Naive B cell (primary cell): Measurements from ENCODE around the gene PANK1. TPM values are rescaled to one million over a fixed set of nuclear protein-coding genes. Genes with fewer than 3 reads are reported as not detected.
"Not testable (repeated sequence)": the region's sequence is repeated elsewhere in the genome, so short reads cannot be mapped to it uniquely, and the experiment has no call there.

Experiments
- ATAC-seq, 2 donors: fragments of 150-1000 bp; cut with Tn5 transposase; 2 replicates each; pipeline ENCODE4 v1.10.0; 2021; ENCODE audit warnings: low read depth in 2 of 2, mild to moderate bottlenecking in 2 of 2, moderate library complexity in 2 of 2
- DNase-seq: peaks from one replicate; pipeline ENCODE4 v3.0.0; 2022
- H3K27ac Mint-ChIP-seq, 6 donors: one replicate each; pipeline ENCODE4 v1.8.0; 2020 to 2022; ENCODE audit warnings: mild to moderate bottlenecking in 6 of 6, mixed read lengths in 6 of 6, moderate library complexity in 5 of 6, inconsistent platforms in 2 of 6
- H3K27me3 Mint-ChIP-seq, 3 donors: one replicate each; pipeline ENCODE4 v1.8.0; 2021 to 2022; ENCODE audit warnings: mixed read lengths in 3 of 3, mild to moderate bottlenecking in 1 of 3
- H3K36me3 Mint-ChIP-seq, 2 donors: one replicate each; pipeline ENCODE4 v1.8.0; 2020 to 2022; ENCODE audit warnings: mixed read lengths in 2 of 2, inconsistent platforms in 1 of 2, mild to moderate bottlenecking in 1 of 2
- H3K4me1 Mint-ChIP-seq, 3 donors: one replicate each; pipeline ENCODE4 v1.8.0; 2020 to 2022; ENCODE audit warnings: mixed read lengths in 3 of 3, inconsistent platforms in 1 of 3, mild to moderate bottlenecking in 1 of 3, moderate library complexity in 1 of 3
- H3K4me3 Mint-ChIP-seq, 8 donors: one replicate each; pipeline ENCODE4 v1.8.0; 2020 to 2022; ENCODE audit warnings: mild to moderate bottlenecking in 8 of 8, mixed read lengths in 8 of 8, moderate library complexity in 8 of 8, inconsistent platforms in 2 of 8
- H3K9me3 Mint-ChIP-seq, 7 donors: one replicate each; pipeline ENCODE4 v1.8.0; 2020 to 2022; ENCODE audit warnings: mixed read lengths in 7 of 7, mild to moderate bottlenecking in 5 of 7, inconsistent platforms in 2 of 7, moderate library complexity in 1 of 7
- polyA plus RNA-seq, 6 donors: library from polyadenylated mRNA; unstranded; fragments of 300-500 nt; fragmentation: Illumina TruSeq; gene quantifications; one replicate each; pipeline ENCODE4 v1.2.3, GENCODE V29; 2021; ENCODE audit warnings: low read depth in 6 of 6

The PANK1 gene
- polyA plus RNA-seq, 6 donors from 2014 or later, result 0.11 to 0.78 (median 0.42) TPM; not detected in 2

DNA sequence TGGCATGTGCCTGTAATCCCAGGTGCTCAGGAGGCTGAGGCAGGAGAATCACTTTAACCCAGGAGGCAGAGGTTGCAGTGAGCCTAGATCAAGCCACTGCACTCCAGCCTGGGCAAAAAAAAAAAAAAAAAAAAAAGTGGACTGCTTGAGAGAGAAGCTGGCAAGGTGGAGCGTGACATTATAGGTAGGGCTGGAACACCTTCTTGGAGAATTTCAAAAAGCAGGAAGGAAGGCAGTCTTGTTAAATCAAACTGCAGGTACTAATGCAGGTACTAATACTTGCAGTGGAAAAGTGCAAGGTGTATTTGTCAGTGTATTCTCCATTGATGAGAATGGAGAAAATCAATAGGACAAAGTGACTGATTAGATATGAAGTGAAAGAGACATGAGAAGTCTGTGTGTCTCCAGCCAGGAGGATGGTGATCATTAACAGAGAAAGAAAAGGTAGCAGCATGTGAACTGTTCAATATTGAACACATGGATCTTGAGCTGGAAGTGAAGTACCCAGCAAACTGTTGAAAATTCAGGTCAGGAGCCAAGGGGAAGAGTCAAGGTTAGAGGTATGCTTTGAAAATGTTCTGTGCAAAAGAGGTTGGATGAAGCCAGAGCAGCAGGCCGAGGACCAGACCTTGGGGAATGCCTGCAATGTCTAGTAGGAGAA lies 97.1 kb downstream of the PANK1 start:
- DNase-seq, result no peak
- no peaks in the 10 kb centered on the region for H3K4me1 Mint-ChIP-seq
- peaks cover 5 to 17% (median 12%) of the 10 kb centered on the region in 3 donors for H3K27me3 Mint-ChIP-seq
- no peak overlapping the region for H3K4me3 Mint-ChIP-seq
- peaks cover 0 to 11% (median 7%) of the 10 kb centered on the region in 7 donors for H3K9me3 Mint-ChIP-seq
- no peak for ATAC-seq
- no peaks in the 10 kb centered on the region for H3K36me3 Mint-ChIP-seq
- no peak overlapping the region for H3K27ac Mint-ChIP-seq

DNA sequence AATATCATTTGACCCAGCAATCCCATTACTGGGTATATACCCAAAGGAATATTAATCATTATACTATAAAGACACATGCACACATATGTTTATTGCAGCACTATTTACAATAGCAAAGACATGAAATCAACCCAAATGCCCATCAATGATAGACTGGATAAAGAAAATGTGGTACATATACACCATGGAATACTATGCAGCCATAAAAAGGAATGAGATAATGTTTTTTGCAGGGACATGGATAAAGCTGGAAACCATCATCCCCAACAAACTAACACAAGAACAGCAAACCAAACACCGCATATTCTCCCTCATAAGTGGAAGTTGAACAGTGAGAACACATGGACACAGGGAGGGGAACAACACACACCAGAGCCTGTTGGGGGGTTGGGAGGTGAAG lies 98.4 kb downstream of the PANK1 start:
- not testable (repeated sequence) for DNase-seq, H3K36me3 Mint-ChIP-seq, H3K27ac Mint-ChIP-seq, H3K4me3 Mint-ChIP-seq, H3K4me1 Mint-ChIP-seq, ATAC-seq
- Mint-ChIP-seq H3K27me3 (peaks cover 11 to 21% (median 16%) of the 10 kb centered on the region in 3 donors), H3K9me3 (peaks cover 0 to 11% (median 7%) of the 10 kb centered on the region in 7 donors)

DNA sequence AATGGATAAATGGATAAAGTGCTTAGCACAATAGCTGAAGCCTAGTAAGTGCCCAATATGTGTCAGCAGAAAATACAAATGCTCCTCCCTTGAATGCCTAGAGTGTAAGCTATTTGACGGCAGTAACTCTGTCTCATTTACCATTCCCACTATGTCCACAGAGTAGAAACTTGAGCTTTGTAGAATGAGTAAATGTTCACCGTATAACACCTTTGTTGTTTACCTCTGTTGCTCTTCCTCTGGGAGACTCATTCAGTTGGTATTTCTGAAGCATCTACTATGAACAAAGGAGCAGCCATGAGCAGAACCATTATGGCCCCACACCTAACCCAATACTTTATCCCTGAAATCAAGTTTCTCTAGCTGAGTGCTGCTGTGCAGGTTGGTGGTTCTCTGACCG lies 101.2 kb downstream of the PANK1 start:
- Mint-ChIP-seq H3K4me1 (peaks cover 0 to 1% (median 0%) of the 10 kb centered on the region in 3 donors), H3K27ac (no peak overlapping the region), H3K9me3 (peaks cover 0 to 11% (median 7%) of the 10 kb centered on the region in 7 donors), H3K27me3 (peaks cover 26 to 33% (median 30%) of the 10 kb centered on the region in 3 donors), H3K36me3 (no peaks in the 10 kb centered on the region), H3K4me3 (no peak overlapping the region)
- ATAC-seq, result no peak
- no peak for DNase-seq

DNA sequence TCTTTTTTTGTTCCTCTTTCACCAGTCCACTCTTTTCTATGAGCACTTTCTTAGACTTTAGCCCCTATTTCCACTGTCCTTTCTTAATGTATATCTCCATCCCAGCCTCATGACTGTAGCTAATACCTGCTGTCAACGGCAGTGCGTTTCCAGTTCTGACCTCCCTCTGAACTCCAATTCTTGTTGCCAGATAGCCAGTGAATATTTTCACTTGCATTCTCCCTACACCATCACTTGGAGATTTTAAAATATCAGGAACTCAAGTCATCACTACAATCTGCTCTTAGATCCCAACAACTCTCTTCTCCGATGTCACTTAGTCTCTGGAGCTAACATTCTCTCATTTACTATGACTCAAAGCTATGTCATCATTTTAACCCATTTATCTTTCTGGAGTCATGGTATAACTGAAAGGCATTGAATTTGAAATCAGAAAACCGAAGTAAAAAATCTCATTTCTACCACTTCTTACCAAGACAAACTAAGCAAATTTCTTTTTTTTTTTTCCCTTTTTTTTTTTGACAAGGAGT lies 104.6 kb downstream of the PANK1 start:
- ATAC-seq (no peak), DNase-seq (no peak)
- Mint-ChIP-seq H3K27ac (no peak overlapping the region), H3K4me1 (peaks cover 0 to 5% (median 0%) of the 10 kb centered on the region in 3 donors), H3K27me3 (peaks cover 45 to 53% (median 46%) of the 10 kb centered on the region in 3 donors), H3K4me3 (no peak overlapping the region), H3K9me3 (peaks cover 0 to 3% (median 2%) of the 10 kb centered on the region in 7 donors), H3K36me3 (no peaks in the 10 kb centered on the region)

DNA sequence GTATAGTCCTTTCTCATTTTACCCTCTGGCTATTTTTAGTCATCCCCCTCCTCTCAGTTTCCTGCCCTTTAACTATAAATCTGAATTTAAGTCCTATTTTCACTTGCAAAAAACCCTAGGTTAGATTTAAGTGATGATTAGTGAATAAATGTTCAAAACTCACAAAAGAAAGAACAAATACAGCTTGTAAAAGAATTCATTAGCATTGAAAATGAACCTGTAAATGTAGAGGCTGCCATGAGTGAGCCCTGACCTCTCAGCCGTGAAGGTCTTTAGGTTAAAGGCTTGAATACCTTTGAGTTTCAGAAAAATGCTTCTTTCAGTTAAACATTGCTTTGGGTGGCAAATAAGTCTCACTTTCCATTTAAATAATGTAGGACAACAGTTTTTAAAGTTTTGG lies 107.7 kb downstream of the PANK1 start:
- H3K27ac Mint-ChIP-seq, result no peak overlapping the region
- no peak for DNase-seq
- H3K9me3 Mint-ChIP-seq, result peaks cover 0 to 4% (median 0%) of the 10 kb centered on the region in 7 donors
- H3K27me3 Mint-ChIP-seq, result peaks cover 63 to 69% (median 64%) of the 10 kb centered on the region in 3 donors
- no peaks in the 10 kb centered on the region for H3K36me3 Mint-ChIP-seq
- peaks cover 4 to 15% (median 5%) of the 10 kb centered on the region in 3 donors for H3K4me1 Mint-ChIP-seq
- H3K4me3 Mint-ChIP-seq, result peak overlapping the region in 1 of 8 donors; percentile 30
- ATAC-seq, result no peak

DNA sequence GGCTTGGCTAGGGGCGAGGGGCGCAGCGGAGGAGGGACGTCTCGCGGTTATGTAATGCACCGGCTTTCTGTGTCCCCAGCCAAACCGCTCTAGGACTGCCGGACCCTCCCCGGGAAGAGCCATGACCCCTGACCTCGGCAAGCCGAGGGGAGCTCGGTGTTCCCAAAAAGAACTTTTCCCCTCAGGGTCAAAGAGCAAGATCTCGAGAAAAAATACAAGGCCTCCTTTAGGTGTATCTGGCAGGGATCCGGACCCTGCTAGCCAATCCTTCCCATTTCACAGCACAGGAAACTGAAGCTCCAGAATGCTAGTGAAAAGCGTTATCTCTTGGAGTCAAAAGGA lies 109.1 kb downstream of the PANK1 start:
- Mint-ChIP-seq H3K4me1 (peaks cover 4 to 15% (median 5%) of the 10 kb centered on the region in 3 donors), H3K36me3 (no peaks in the 10 kb centered on the region)

DNA sequence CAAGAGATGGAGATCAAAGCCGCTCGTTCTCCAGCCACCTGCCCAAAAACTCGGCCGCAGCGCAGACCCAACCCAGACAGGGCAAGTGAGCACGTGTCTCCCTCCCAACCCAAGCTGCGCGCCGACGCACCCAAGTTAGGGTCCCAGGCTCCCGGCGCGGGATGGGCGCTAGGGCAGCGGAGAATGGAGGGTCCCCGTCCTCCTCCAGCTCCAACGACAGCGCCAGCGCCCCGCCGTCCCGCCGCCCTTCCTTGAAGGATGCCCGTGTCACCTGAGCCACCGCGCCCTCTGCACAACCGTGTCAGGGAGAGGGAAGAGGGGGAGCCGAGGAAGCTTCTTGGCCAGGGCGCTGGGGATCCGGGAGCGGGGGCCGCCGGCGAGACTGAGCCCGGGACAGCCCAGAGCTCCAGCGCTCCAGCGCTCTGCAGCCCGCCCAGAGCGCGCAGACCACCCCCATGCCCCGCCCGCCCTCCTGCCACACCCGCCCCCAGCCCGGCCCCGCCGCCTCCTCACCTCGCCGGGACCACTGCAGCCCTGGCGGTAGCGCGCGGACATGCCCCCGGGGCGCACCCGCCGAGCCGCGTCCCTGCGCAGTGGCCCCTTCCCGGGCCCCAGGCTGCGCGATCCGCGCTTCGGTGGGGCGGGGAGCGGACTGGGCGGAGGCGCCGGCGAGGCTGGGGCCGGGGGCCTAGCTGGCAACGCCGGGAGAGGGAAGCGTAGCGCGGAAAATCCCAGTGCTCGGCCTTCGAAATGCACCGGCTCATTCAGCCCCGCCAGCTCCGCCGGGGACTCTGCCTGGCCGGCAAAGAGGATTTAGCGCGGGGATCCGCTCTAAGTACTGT lies 109.7 kb downstream of the PANK1 start, which contains the start of gene SLC16A12:
Gene SLC16A12, minus strand, starts transcription at position 424 of the 842 bp plus-strand sequence. CDS start 73,016 bp downstream, outside the sequence.
- ATAC-seq (peak; percentile 25 to 28), DNase-seq (no peak)
- Mint-ChIP-seq H3K9me3 (peaks cover 0 to 4% (median 0%) of the 10 kb centered on the region in 7 donors), H3K36me3 (no peaks in the 10 kb centered on the region), H3K4me1 (peaks cover 4 to 15% (median 5%) of the 10 kb centered on the region in 3 donors), H3K27me3 (peaks cover 73 to 79% (median 74%) of the 10 kb centered on the region in 3 donors), H3K4me3 (peak within 1 kb of the TSS in 6 of 8 donors; percentile 30 to 81 (median 56)), H3K27ac (no peak within 1 kb of the TSS)

More for the DNA sequence above, 109.1 kb downstream of the PANK1 start:
- peaks cover 0 to 4% (median 0%) of the 10 kb centered on the region in 7 donors for H3K9me3 Mint-ChIP-seq
- no peak for ATAC-seq
- no peak for DNase-seq
- no peak overlapping the region for H3K27ac Mint-ChIP-seq
- H3K4me3 Mint-ChIP-seq, result peak overlapping the region in 5 of 8 donors; percentile 9 to 81 (median 58)
- H3K27me3 Mint-ChIP-seq, result peaks cover 72 to 78% (median 73%) of the 10 kb centered on the region in 3 donors

DNA sequence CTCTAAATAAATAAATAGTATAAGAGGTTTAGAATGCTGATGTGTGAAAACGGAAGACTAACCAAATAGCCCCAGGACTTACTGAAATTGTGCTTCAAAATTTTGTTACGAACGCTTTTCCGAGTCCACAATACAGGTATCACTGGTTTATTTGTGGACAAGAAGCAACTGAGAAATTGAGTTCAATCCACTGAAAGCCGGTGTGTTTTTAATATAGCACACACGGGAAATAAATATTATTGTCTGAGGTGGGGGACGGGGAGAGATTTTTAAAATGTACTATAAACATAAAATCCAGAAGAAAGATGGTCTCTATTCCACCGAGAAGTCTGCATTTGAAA lies 110.2 kb downstream of the PANK1 start:
- DNase-seq (no peak), ATAC-seq (no peak)
- H3K4me3 Mint-ChIP-seq, result peak overlapping the region in 5 of 8 donors; percentile 19 to 75 (median 53)
- H3K9me3 Mint-ChIP-seq, result peaks cover 0 to 4% (median 0%) of the 10 kb centered on the region in 7 donors
- H3K4me1 Mint-ChIP-seq, result peaks cover 4 to 14% (median 5%) of the 10 kb centered on the region in 3 donors
- H3K36me3 Mint-ChIP-seq, result no peaks in the 10 kb centered on the region
- H3K27me3 Mint-ChIP-seq, result peaks cover 69 to 77% (median 71%) of the 10 kb centered on the region in 3 donors
- H3K27ac Mint-ChIP-seq, result no peak overlapping the region

Other genes with a start within 250 kb of the PANK1 start
- 10 to 100 TPM; 13.6 to 24.2 (median 21.4) TPM for gene IFIT5, start 230.7 kb downstream of the PANK1 start, polyA plus RNA-seq
- gene SLC16A12, start 109.6 kb downstream of the PANK1 start, polyA plus RNA-seq, result not detected
- 10 to 100 TPM; 17.3 to 38.0 (median 25.0) TPM for gene KIF20B, start 56.3 kb upstream of the PANK1 start, polyA plus RNA-seq